Neuronal stem cell (in vitro differentiated cells): Measurements from ENCODE around the gene CCDC47.

Experiments used
- DNase-seq: peaks from one replicate; pipeline ENCODE4 v3.0.0-alpha.2; 2013; ENCODE audit warnings: low spot score
- H2AFZ ChIP-seq: one replicate; pipeline ENCODE4 v1.6.1; 2013; ENCODE audit warnings: mild to moderate bottlenecking, low read length, inconsistent platforms
- H2AK5ac ChIP-seq: 2 replicates; pipeline ENCODE4 v1.6.1; 2013; ENCODE audit warnings: low read depth, mild to moderate bottlenecking, inconsistent platforms, low read length, moderate library complexity, mixed read lengths
- H2BK120ac ChIP-seq: 2 replicates; pipeline ENCODE4 v1.6.1; 2013; ENCODE audit warnings: low read depth, mild to moderate bottlenecking, inconsistent platforms, low read length, moderate library complexity, mixed read lengths
- H2BK12ac ChIP-seq: one replicate; pipeline ENCODE4 v1.6.1; 2013; ENCODE audit warnings: low read length, inconsistent platforms
- H2BK15ac ChIP-seq: 2 replicates; pipeline ENCODE4 v1.6.1; 2013; ENCODE audit warnings: mild to moderate bottlenecking, low read length, inconsistent platforms, mixed read lengths
- H2BK5ac ChIP-seq: one replicate; pipeline ENCODE4 v1.6.1; 2013; ENCODE audit warnings: inconsistent platforms, mild to moderate bottlenecking, low read length, moderate library complexity
- H3K14ac ChIP-seq: one replicate; pipeline ENCODE4 v1.6.1; 2013; ENCODE audit warnings: low read length, inconsistent platforms
- H3K18ac ChIP-seq: 2 replicates; pipeline ENCODE4 v1.6.1; 2013; ENCODE audit warnings: low read length, inconsistent platforms
- H3K23ac ChIP-seq: 2 replicates; pipeline ENCODE4 v1.6.1; 2013; ENCODE audit warnings: low read depth, mild to moderate bottlenecking, mixed read lengths, low read length, inconsistent platforms; ENCODE audit not compliant: poor library complexity
- H3K27ac ChIP-seq: replicated peaks from 3 replicates; pipeline ENCODE4 v1.5.1; 2013; ENCODE audit warnings: low read length, inconsistent platforms
- H3K27me3 ChIP-seq, 3 experiments: 2 replicates each; pipeline ENCODE4 v1.6.1; 2013; ENCODE audit warnings: low read length in 3 of 3, mild to moderate bottlenecking in 2 of 3, inconsistent platforms in 1 of 3, low read depth in 1 of 3, mixed read lengths in 1 of 3, moderate library complexity in 1 of 3; ENCODE audit not compliant: control insufficient read depth in 3 of 3, insufficient read depth in 3 of 3
- H3K36me3 ChIP-seq, 2 donors: replicated peaks in 1 of 2; 2 replicates each; pipeline ENCODE4 v1.6.1; 2013; ENCODE audit warnings: low read length in 2 of 2; ENCODE audit not compliant: control insufficient read depth in 2 of 2, insufficient read depth in 2 of 2
- H3K4ac ChIP-seq: 2 replicates; pipeline ENCODE4 v1.6.1; 2013; ENCODE audit warnings: inconsistent platforms, mild to moderate bottlenecking, low read length, moderate library complexity
- H3K4me1 ChIP-seq, 2 donors: 1 replicate in 1 of 2; 2 replicates in 1 of 2; pipeline ENCODE4 v1.6.1; 2013; ENCODE audit warnings: low read length in 2 of 2, low read depth in 1 of 2; ENCODE audit not compliant: control insufficient read depth in 2 of 2, insufficient read depth in 1 of 2
- H3K4me2 ChIP-seq: one replicate; pipeline ENCODE4 v1.6.1; 2013; ENCODE audit warnings: mild to moderate bottlenecking, low read length, inconsistent platforms; ENCODE audit not compliant: insufficient read depth, poor library complexity, severe bottlenecking
- H3K4me3 ChIP-seq, 2 donors: 2 replicates each; pipeline ENCODE4 v1.5.1; 2013; ENCODE audit warnings: low read length in 2 of 2, mild to moderate bottlenecking in 2 of 2, inconsistent platforms in 1 of 2, moderate library complexity in 1 of 2
- H3K79me1 ChIP-seq: one replicate; pipeline ENCODE4 v1.6.1; 2013; ENCODE audit warnings: low read depth, mild to moderate bottlenecking, inconsistent platforms, low read length, moderate library complexity
- H3K9ac ChIP-seq: one replicate; pipeline ENCODE4 v1.6.1; 2013; ENCODE audit warnings: mild to moderate bottlenecking, low read depth, low read length, inconsistent platforms; ENCODE audit not compliant: poor library complexity
- H3K9me3 ChIP-seq, 2 donors: replicated peaks in 1 of 2; 2 replicates each; pipeline versions ENCODE3 to v1.6.1; 2013; ENCODE audit warnings: low read length in 2 of 2, mild to moderate bottlenecking in 2 of 2, inconsistent platforms in 1 of 2, low read depth in 1 of 2, mixed read lengths in 1 of 2, moderate library complexity in 1 of 2; ENCODE audit not compliant: control insufficient read depth in 2 of 2, insufficient read depth in 1 of 2
- H4K8ac ChIP-seq: one replicate; pipeline ENCODE4 v1.6.1; 2013; ENCODE audit warnings: low read depth, mild to moderate bottlenecking, inconsistent platforms, low read length, moderate library complexity
- H4K91ac ChIP-seq: one replicate; pipeline ENCODE4 v1.6.1; 2013; ENCODE audit warnings: low read length, low read depth, mild to moderate bottlenecking, inconsistent platforms; ENCODE audit not compliant: poor library complexity
- WGBS, 2 donors: extraction: QIAGEN DNeasy Blood & Tissue Kit; methylation state at CpG; one replicate each; pipeline ENCODE4 v1.1.7; 2013; ENCODE audit warnings: missing lambda C conversion rate in 2 of 2, mixed read lengths in 1 of 2; ENCODE audit not compliant: insufficient read length in 2 of 2, insufficient replicate concordance in 1 of 2; ENCODE audit errors: extremely low coverage in 2 of 2; 5-methylcytosine and 5-hydroxymethylcytosine counted together

The CCDC47 gene

GRCh38 chr17:63820963-63821561 lies 47.7 kb upstream of the CCDC47 start:
- no peaks in the 10 kb centered on the region for H3K27me3 ChIP-seq
- H3K79me1 ChIP-seq, result peaks cover 3% of the 10 kb centered on the region
- H4K91ac ChIP-seq, result no peak overlapping the region
- no peak overlapping the region for H3K9ac ChIP-seq
- no peak overlapping the region for H3K4ac ChIP-seq
- peaks cover 2 to 3% of the 10 kb centered on the region in 2 donors for H3K4me1 ChIP-seq
- H3K9me3 ChIP-seq, result no peaks in the 10 kb centered on the region
- H3K4me2 ChIP-seq, result no peak overlapping the region
- H2BK120ac ChIP-seq, result no peak overlapping the region
- H2AK5ac ChIP-seq, result no peak overlapping the region
- no peak overlapping the region for H2BK5ac ChIP-seq
- no peak overlapping the region for H2BK15ac ChIP-seq
- no CpG with 5 or more reads among the region's 10 CpGs for WGBS, 2 donors
- peaks cover 72 to 100% of the 10 kb centered on the region in 2 donors for H3K36me3 ChIP-seq
- H3K23ac ChIP-seq, result no peak overlapping the region
- DNase-seq, result no peak
- no peak overlapping the region for H3K14ac ChIP-seq
- no peak overlapping the region for H4K8ac ChIP-seq
- H3K27ac ChIP-seq, result no peak overlapping the region
- H3K18ac ChIP-seq, result no peak overlapping the region
- no peak overlapping the region for H2BK12ac ChIP-seq
- no peak overlapping the region for H3K4me3 ChIP-seq
- no peak overlapping the region for H2AFZ ChIP-seq

- peaks cover 3% of the 10 kb centered on the region for H3K79me1 ChIP-seq
- H3K4me3 ChIP-seq, result no peak overlapping the region
- no peak overlapping the region for H3K4ac ChIP-seq
- no peak overlapping the region for H3K4me2 ChIP-seq
- no peak overlapping the region for H3K14ac ChIP-seq
- H2BK15ac ChIP-seq, result no peak overlapping the region
- H4K91ac ChIP-seq, result no peak overlapping the region
- H2BK120ac ChIP-seq, result no peak overlapping the region
- no peak overlapping the region for H3K27ac ChIP-seq
- H3K9me3 ChIP-seq, result no peaks in the 10 kb centered on the region
- H2BK12ac ChIP-seq, result no peak overlapping the region
- WGBS, 2 donors, result no CpG with 5 or more reads among the region's 21 CpGs
- no peak overlapping the region for H3K18ac ChIP-seq
- H3K27me3 ChIP-seq, result no peaks in the 10 kb centered on the region
- no peak overlapping the region for H2AFZ ChIP-seq
- H3K23ac ChIP-seq, result no peak overlapping the region
- no peak overlapping the region for H2AK5ac ChIP-seq
- no peak overlapping the region for H2BK5ac ChIP-seq
- no peak for DNase-seq
- H3K4me1 ChIP-seq, result no peaks in the 10 kb centered on the region
- H3K9ac ChIP-seq, result no peak overlapping the region
- H4K8ac ChIP-seq, result no peak overlapping the region
- peaks cover 74 to 100% of the 10 kb centered on the region in 2 donors for H3K36me3 ChIP-seq
Measured at GRCh38 chr17:63819585-63820537, 46.5 kb upstream of the CCDC47 start.

GRCh38 chr17:63819131-63819530 lies 45.7 kb upstream of the CCDC47 start:
- Histone ChIP-seq H4K8ac (no peak overlapping the region), H4K91ac (no peak overlapping the region), H3K14ac (no peak overlapping the region), H3K4me3 (no peak overlapping the region), H3K4me1 (no peaks in the 10 kb centered on the region), H2AFZ (no peak overlapping the region), H3K18ac (no peak overlapping the region), H2BK12ac (no peak overlapping the region), H3K9ac (no peak overlapping the region), H3K36me3 (peaks cover 72 to 100% of the 10 kb centered on the region in 2 donors), H2BK120ac (no peak overlapping the region), H3K79me1 (peaks cover 3% of the 10 kb centered on the region), H2BK5ac (no peak overlapping the region), H3K27ac (no peak overlapping the region), H2BK15ac (no peak overlapping the region), H3K23ac (no peak overlapping the region), H3K9me3 (no peaks in the 10 kb centered on the region), H3K27me3 (no peaks in the 10 kb centered on the region), H2AK5ac (no peak overlapping the region), H3K4ac (no peak overlapping the region), H3K4me2 (no peak overlapping the region)
- DNase-seq, result no peak
- WGBS, 2 donors, result 100% methylated on average over 1 of the region's 6 CpGs; no CpG with 5 or more reads in 1 of the 2 donors

- Histone ChIP-seq H3K4me1 (no peaks in the 10 kb centered on the region), H3K18ac (no peak overlapping the region), H2BK12ac (no peak overlapping the region), H3K4ac (no peak overlapping the region), H2AFZ (no peak overlapping the region), H2BK120ac (no peak overlapping the region), H3K27ac (no peak overlapping the region), H3K4me2 (no peak overlapping the region), H3K9ac (peak overlapping the region; percentile 10), H3K9me3 (no peaks in the 10 kb centered on the region), H3K27me3 (no peaks in the 10 kb centered on the region), H2BK15ac (no peak overlapping the region), H3K14ac (no peak overlapping the region), H4K8ac (no peak overlapping the region), H3K79me1 (peaks cover 3% of the 10 kb centered on the region), H3K36me3 (peaks cover 71 to 100% of the 10 kb centered on the region in 2 donors), H2BK5ac (no peak overlapping the region), H3K23ac (no peak overlapping the region), H3K4me3 (no peak overlapping the region), H4K91ac (no peak overlapping the region), H2AK5ac (no peak overlapping the region)
- WGBS, 2 donors, result no CpG with 5 or more reads among the region's 27 CpGs
- DNase-seq, result no peak
Measured at GRCh38 chr17:63817736-63818385, 44.5 kb upstream of the CCDC47 start.
